H9 (cell line): Measurements from ENCODE around the gene INSL3. TPM values are rescaled to one million over a fixed set of nuclear protein-coding genes. Genes with fewer than 3 reads are reported as not detected.

ENCODE experiments used
- DNase-seq: peaks from one replicate; pipeline ENCODE4 v3.0.0-alpha.2; 2017
- H2AFZ ChIP-seq: one replicate; pipeline ENCODE4 v1.6.1; 2013; ENCODE audit warnings: mild to moderate bottlenecking, low read length, control low read depth, moderate library complexity
- H2AK5ac ChIP-seq: 2 replicates; pipeline ENCODE4 v1.6.1; 2013; ENCODE audit warnings: low read length, control low read depth, mixed read lengths; ENCODE audit not compliant: insufficient read length
- H2BK120ac ChIP-seq: one replicate; pipeline ENCODE4 v1.6.1; 2013; ENCODE audit warnings: low read depth, mild to moderate bottlenecking, low read length, control low read depth, inconsistent platforms; ENCODE audit not compliant: poor library complexity, severe bottlenecking
- H2BK12ac ChIP-seq: 2 replicates; pipeline ENCODE4 v1.6.1; 2013; ENCODE audit warnings: low read length, control low read depth, mixed read lengths, low read depth; ENCODE audit not compliant: insufficient read length
- H2BK15ac ChIP-seq: 2 replicates; pipeline ENCODE4 v1.6.1; 2013; ENCODE audit warnings: low read depth, low read length, control low read depth
- H2BK20ac ChIP-seq: one replicate; pipeline ENCODE4 v1.6.1; 2013; ENCODE audit warnings: low read depth, mild to moderate bottlenecking, low read length, control low read depth, inconsistent platforms; ENCODE audit not compliant: poor library complexity, severe bottlenecking
- H2BK5ac ChIP-seq: 2 replicates; pipeline ENCODE4 v1.6.1; 2013; ENCODE audit warnings: low read length, control low read depth, mixed read lengths; ENCODE audit not compliant: insufficient read length
- H3K14ac ChIP-seq: 2 replicates; pipeline ENCODE4 v1.6.1; 2013; ENCODE audit warnings: low read length, control low read depth; ENCODE audit not compliant: insufficient read depth
- H3K18ac ChIP-seq: 2 replicates; pipeline ENCODE4 v1.6.1; 2013; ENCODE audit warnings: low read depth, mild to moderate bottlenecking, mixed read lengths, low read length, control low read depth; ENCODE audit not compliant: insufficient read length
- H3K23ac ChIP-seq: 2 replicates; pipeline ENCODE4 v1.6.1; 2013; ENCODE audit warnings: low read length, control low read depth, mixed read lengths, low read depth; ENCODE audit not compliant: insufficient read length
- H3K23me2 ChIP-seq: 2 replicates; pipeline ENCODE4 v1.6.1; 2013; ENCODE audit warnings: low read depth, mild to moderate bottlenecking, mixed read lengths, low read length, control low read depth; ENCODE audit not compliant: insufficient read length, poor library complexity, severe bottlenecking
- H3K27ac ChIP-seq: 2 replicates; pipeline ENCODE4 v1.5.1; 2013; ENCODE audit warnings: low read length, control low read depth, mixed read lengths, low read depth; ENCODE audit not compliant: insufficient read length
- H3K27me3 ChIP-seq: 2 replicates; pipeline ENCODE4 v1.6.1; 2013; ENCODE audit warnings: low read length, control low read depth, inconsistent platforms; ENCODE audit not compliant: insufficient read depth
- H3K4ac ChIP-seq: 2 replicates; pipeline ENCODE4 v1.6.1; 2013; ENCODE audit warnings: low read depth, mild to moderate bottlenecking, control low read depth, inconsistent platforms, low read length, moderate library complexity
- H3K4me1 ChIP-seq: 2 replicates; pipeline ENCODE4 v1.6.1; 2013; ENCODE audit warnings: low read length, control low read depth, inconsistent platforms; ENCODE audit not compliant: insufficient read depth
- H3K4me2 ChIP-seq: 2 replicates; pipeline ENCODE4 v1.6.1; 2013; ENCODE audit warnings: low read length, control low read depth, mixed read lengths; ENCODE audit not compliant: insufficient read length, insufficient read depth
- H3K56ac ChIP-seq: 2 replicates; pipeline ENCODE4 v1.6.1; 2013; ENCODE audit warnings: low read depth, mild to moderate bottlenecking, mixed read lengths, low read length, control low read depth; ENCODE audit not compliant: insufficient read length
- H3K79me1 ChIP-seq: 2 replicates; pipeline ENCODE4 v1.6.1; 2013; ENCODE audit warnings: low read depth, mild to moderate bottlenecking, moderate library complexity, low read length, control low read depth, inconsistent platforms; ENCODE audit not compliant: insufficient read depth, poor library complexity, severe bottlenecking
- H3K79me2 ChIP-seq: 2 replicates; pipeline ENCODE4 v1.6.1; 2013; ENCODE audit warnings: low read length, control low read depth, inconsistent platforms; ENCODE audit not compliant: insufficient read depth
- H3K9ac ChIP-seq: 2 replicates; pipeline ENCODE4 v1.6.1; 2013; ENCODE audit warnings: low read length, control low read depth, mixed read lengths; ENCODE audit not compliant: insufficient read length; ENCODE audit errors: extremely low read depth
- H3K9me3 ChIP-seq: one replicate; pipeline ENCODE4 v1.6.1; 2013; ENCODE audit warnings: low read depth, low read length, inconsistent platforms; ENCODE audit not compliant: control insufficient read depth
- H3T11ph ChIP-seq: one replicate; pipeline ENCODE4 v1.6.1; 2013; ENCODE audit warnings: mild to moderate bottlenecking, low read length, control low read depth, inconsistent platforms
- H4K20me1 ChIP-seq: one replicate; pipeline ENCODE4 v1.6.1; 2013; ENCODE audit not compliant: control insufficient read depth, insufficient read length, insufficient read depth
- H4K5ac ChIP-seq: 2 replicates; pipeline ENCODE4 v1.6.1; 2013; ENCODE audit warnings: low read depth, mild to moderate bottlenecking, mixed read lengths, low read length, control low read depth; ENCODE audit not compliant: insufficient read length
- H4K8ac ChIP-seq: replicated peaks from 2 replicates; pipeline ENCODE4 v1.6.1; 2013; ENCODE audit warnings: low read length, control low read depth, mixed read lengths, low read depth; ENCODE audit not compliant: insufficient read length
- H4K91ac ChIP-seq: 2 replicates; pipeline ENCODE4 v1.6.1; 2013; ENCODE audit warnings: low read depth, mild to moderate bottlenecking, moderate library complexity, mixed read lengths, low read length, control low read depth; ENCODE audit not compliant: insufficient read length
- H3K27ac Mint-ChIP-seq, 3 experiments: 2 replicates in 2 of 3; 3 replicates in 1 of 3; pipeline ENCODE4 v1.8.0; 2020 to 2021; ENCODE audit warnings: mixed read lengths in 3 of 3, mild to moderate bottlenecking in 1 of 3, moderate library complexity in 1 of 3
- H3K27me3 Mint-ChIP-seq: 2 replicates; pipeline ENCODE4 v1.8.0; 2021; ENCODE audit warnings: low read depth, mild to moderate bottlenecking, moderate library complexity, mixed read lengths
- H3K36me3 Mint-ChIP-seq, 3 experiments: 2 replicates in 2 of 3; 3 replicates in 1 of 3; pipeline ENCODE4 v1.8.0; 2020 to 2021; ENCODE audit warnings: low read depth in 3 of 3, mixed read lengths in 3 of 3; ENCODE audit not compliant: insufficient read depth in 1 of 3
- H3K4me1 Mint-ChIP-seq, 2 experiments: 2 replicates each; pipeline ENCODE4 v1.8.0; 2020; ENCODE audit warnings: mixed read lengths in 2 of 2
- H3K4me3 Mint-ChIP-seq, 2 experiments: 2 replicates in 1 of 2; 3 replicates in 1 of 2; pipeline ENCODE4 v1.8.0; 2020 to 2021; ENCODE audit warnings: mild to moderate bottlenecking in 2 of 2, mixed read lengths in 2 of 2, moderate library complexity in 1 of 2
- H3K9me3 Mint-ChIP-seq, 2 experiments: 2 replicates in 1 of 2; 3 replicates in 1 of 2; pipeline ENCODE4 v1.8.0; 2020; ENCODE audit warnings: mild to moderate bottlenecking in 2 of 2, mixed read lengths in 2 of 2, moderate library complexity in 1 of 2
- CTCF ChIP-seq: fragments of 200-600 bp; sonication (generic); conservative IDR thresholded peaks from 3 replicates; pipeline ENCODE4 v1.8.0; 2021; ENCODE audit warnings: antibody characterized with exemption, mild to moderate bottlenecking
- WGBS: extraction: QIAGEN DNeasy Blood & Tissue Kit; methylation state at CpG from one replicate; pipeline ENCODE4 v1.1.7; 2013; ENCODE audit warnings: missing lambda C conversion rate, low lambda C conversion rate, mixed read lengths; ENCODE audit not compliant: insufficient read length; ENCODE audit errors: extremely low coverage; 5-methylcytosine and 5-hydroxymethylcytosine counted together
- total RNA-seq: library from RNA; stranded (reverse); gene quantifications from 2 replicates; pipeline ENCODE4 v1.2.1, GENCODE V29; 2021

The INSL3 gene
- total RNA-seq, 1 experiment from 2014 or later = 0.63 TPM

DNA sequence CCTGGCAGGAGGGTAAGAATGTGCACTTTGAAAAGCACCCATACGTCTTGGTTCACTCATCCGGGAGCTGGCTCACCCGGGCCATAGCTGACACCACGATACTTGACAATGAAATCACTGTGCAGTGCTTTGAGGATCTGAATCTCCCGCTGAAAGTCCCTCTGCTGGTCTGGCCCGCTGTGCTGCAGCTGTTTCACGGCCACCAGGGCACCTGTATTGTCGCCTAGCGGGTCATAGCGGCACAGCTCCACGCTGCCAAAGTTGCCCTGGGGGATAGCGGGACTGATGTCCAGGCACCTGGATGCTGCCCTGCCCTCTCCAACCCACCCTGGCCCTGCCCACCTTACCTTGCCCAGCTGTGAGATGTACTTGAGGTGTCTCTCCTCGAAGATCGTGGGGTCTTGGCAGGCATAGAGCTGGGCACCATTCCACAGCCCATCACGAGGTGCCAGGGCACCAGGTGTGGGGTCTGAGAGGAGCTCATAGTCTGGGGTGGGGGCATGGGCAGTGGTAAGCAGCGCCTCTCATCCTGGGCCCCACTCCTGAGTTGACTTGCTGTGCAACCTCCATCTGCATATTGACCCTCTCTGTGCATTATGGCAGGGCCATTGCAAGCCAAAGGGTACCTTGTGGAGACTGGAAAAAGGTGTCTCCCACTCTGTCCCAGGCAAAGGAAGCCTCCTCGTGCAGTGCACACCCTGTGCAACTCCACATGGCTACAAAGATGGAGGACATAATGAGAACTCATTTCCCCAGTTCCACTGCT lies 11.3 kb upstream of the INSL3 start:
- H3K9ac ChIP-seq = no peak overlapping the region
- H3K4me1 Mint-ChIP-seq = peaks cover 21 to 39% of the 10 kb centered on the region in 2 experiments
- H3K4me2 ChIP-seq = no peak overlapping the region
- no peaks in the 10 kb centered on the region for H4K20me1 ChIP-seq
- no peaks in the 10 kb centered on the region for H3K36me3 Mint-ChIP-seq
- no peak overlapping the region for H4K5ac ChIP-seq
- no peak overlapping the region for H3T11ph ChIP-seq
- no peaks in the 10 kb centered on the region for H3K27me3 ChIP-seq
- no peak overlapping the region for H2AFZ ChIP-seq
- H3K9me3 Mint-ChIP-seq = no peaks in the 10 kb centered on the region; a peak in 1 of 5 replicates
- H3K79me1 ChIP-seq = no peaks in the 10 kb centered on the region
- H3K14ac ChIP-seq = no peak overlapping the region
- H4K91ac ChIP-seq = no peak overlapping the region
- H3K4ac ChIP-seq = no peak overlapping the region
- no peak overlapping the region for H4K8ac ChIP-seq
- no peaks in the 10 kb centered on the region for H3K79me2 ChIP-seq
- no peak overlapping the region for H2AK5ac ChIP-seq
- H3K23me2 ChIP-seq = peaks cover 8% of the 10 kb centered on the region
- no peak overlapping the region for H3K56ac ChIP-seq
- H2BK12ac ChIP-seq = no peak overlapping the region
- H3K27me3 Mint-ChIP-seq = peaks cover 15% of the 10 kb centered on the region
- no peak overlapping the region for H3K27ac ChIP-seq
- no peak for DNase-seq
- no peak for TF ChIP-seq CTCF
- WGBS = no CpG with 5 or more reads among the region's 17 CpGs
- no peak overlapping the region for H2BK5ac ChIP-seq
- no peak overlapping the region; a peak in 1 of 5 replicates for H3K4me3 Mint-ChIP-seq
- H3K18ac ChIP-seq = no peak overlapping the region
- H3K23ac ChIP-seq = no peak overlapping the region
- H3K9me3 ChIP-seq = no peaks in the 10 kb centered on the region
- H3K27ac Mint-ChIP-seq = no peak overlapping the region
- no peaks in the 10 kb centered on the region; the same call in 1 of the 2 replicates for H3K4me1 ChIP-seq
- no peak overlapping the region for H2BK20ac ChIP-seq
- no peak overlapping the region for H2BK120ac ChIP-seq
- no peak overlapping the region for H2BK15ac ChIP-seq
